GM12878 (cell line): ENCODE results near the gene HDAC8. TPM values are rescaled to one million over a fixed set of nuclear protein-coding genes. Genes with fewer than 3 reads are reported as not detected.

Source experiments
- ATAC-seq: fragments of 200-7000 bp; cut with Tn5 transposase; 3 replicates; pipeline ENCODE4 v1.9.1; 2020; ENCODE audit warnings: mild to moderate bottlenecking, moderate library complexity
- BruUV-seq: library from RNA; stranded (reverse); fragments of 400-500 nt; replicated peaks from 2 replicates; lab custom pipeline; 2021; lab: Mats Ljungman, UMichigan
- CTCF ChIA-PET: fragments of 300-600 bp; sonication (Branson Sonifier 250); formaldehyde crosslinking; extraction: SDS; loops from one replicate; lab custom pipeline; 2021; ENCODE audit warnings: inconsistent platforms; lab: Yijun Ruan, JAX
- POLR2A ChIA-PET: fragments of 350-600 bp; formaldehyde crosslinking; extraction: SDS; loops from one replicate; lab custom pipeline; 2021; ENCODE audit warnings: inconsistent platforms; lab: Charles Lee
- RAD21 ChIA-PET: fragments of 300-600 bp; sonication (Branson Sonifier 250); formaldehyde crosslinking; loops from one replicate; lab custom pipeline; 2023; ENCODE audit warnings: antibody characterized with exemption; ENCODE audit not compliant: unreplicated experiment; lab: Charles Lee
- SMC1A ChIA-PET: fragments of 300-600 bp; sonication (Branson Sonifier 250); formaldehyde crosslinking; loops from one replicate; lab custom pipeline; 2023; ENCODE audit not compliant: unreplicated experiment, uncharacterized antibody; lab: Charles Lee
- DNase-seq: peaks from one replicate; pipeline ENCODE4 v3.0.0-alpha.2; 2011; ENCODE audit warnings: low read depth, low spot score
- FAIRE-seq: peaks from 3 replicates; lab custom pipeline; 2011; peaks lifted over from hg19 to GRCh38; lab: Jason Lieb, UNC
- H2AFZ ChIP-seq: 2 replicates; pipeline ENCODE4 v1.6.0; 2011; ENCODE audit warnings: low read depth, low read length, control low read depth; ENCODE audit not compliant: control insufficient read depth
- H3K27ac ChIP-seq: 2 replicates; pipeline ENCODE4 v1.5.1; 2011; ENCODE audit warnings: control low read depth; ENCODE audit not compliant: control insufficient read depth, insufficient read depth
- H3K27me3 ChIP-seq, 2 experiments: replicated peaks in 1 of 2; 2 replicates each; pipeline versions ENCODE4 v1.6.0 to v1.6.1; 2011; ENCODE audit warnings: low read length in 1 of 2; ENCODE audit not compliant: control insufficient read depth in 2 of 2, insufficient read depth in 2 of 2
- H3K36me3 ChIP-seq, 2 experiments: 2 replicates each; pipeline ENCODE4 v1.5.1; 2011; ENCODE audit warnings: low read length in 1 of 2; ENCODE audit not compliant: control insufficient read depth in 2 of 2, insufficient read depth in 2 of 2
- H3K4me1 ChIP-seq: 2 replicates; pipeline ENCODE4 v1.6.1; 2011; ENCODE audit warnings: mild to moderate bottlenecking, low read length, moderate library complexity, mixed read lengths; ENCODE audit not compliant: control insufficient read depth, insufficient read depth
- H3K4me2 ChIP-seq: 2 replicates; pipeline ENCODE4 v1.6.0; 2011; ENCODE audit warnings: control low read depth; ENCODE audit not compliant: control insufficient read depth, insufficient read depth
- H3K4me3 ChIP-seq: fragments of 200-600 bp; sonication (generic); 2 replicates; pipeline ENCODE4 v1.5.1; 2016
- H3K79me2 ChIP-seq: 2 replicates; pipeline ENCODE4 v1.6.0; 2011; ENCODE audit warnings: low read length; ENCODE audit not compliant: control insufficient read depth, insufficient read depth
- H3K9ac ChIP-seq: 2 replicates; pipeline ENCODE4 v1.8.0; 2011; ENCODE audit warnings: low read length, control low read depth, mixed read lengths; ENCODE audit not compliant: control insufficient read depth, insufficient read depth
- H3K9me3 ChIP-seq: replicated peaks from 3 replicates; pipeline ENCODE4 v1.5.1; 2011; ENCODE audit warnings: mild to moderate bottlenecking, low read length; ENCODE audit not compliant: control insufficient read depth, insufficient read depth
- H4K20me1 ChIP-seq: 2 replicates; pipeline ENCODE4 v1.6.0; 2011; ENCODE audit not compliant: control insufficient read depth, insufficient read depth
- ATF3 ChIP-seq: IDR thresholded peaks from 2 replicates; pipeline ENCODE4 v1.6.1; 2011; ENCODE audit warnings: low read depth, mild to moderate bottlenecking, low read length, moderate library complexity, borderline replicate concordance; ENCODE audit errors: extremely low read depth
- BACH1 ChIP-seq: fragments of 450-650 bp; IDR thresholded peaks from 2 replicates; pipeline ENCODE4 v1.6.1; 2017; ENCODE audit warnings: mild to moderate bottlenecking, borderline replicate concordance
- CEBPB ChIP-seq, 2 experiments: fragments of 150-350 bp in 1 of 2; IDR thresholded peaks; 2 replicates each; pipeline ENCODE4 v1.6.1; 2012 to 2014; ENCODE audit warnings: low read depth in 2 of 2, low read length in 2 of 2, borderline replicate concordance in 1 of 2, inconsistent platforms in 1 of 2
- CUX1 ChIP-seq: IDR thresholded peaks from 2 replicates; pipeline ENCODE4 v1.6.1; 2012; ENCODE audit warnings: improper control_type of control experiment, low read depth, low read length; ENCODE audit not compliant: insufficient replicate concordance
- DPF2 ChIP-seq: fragments of 450-650 bp; IDR thresholded peaks from 2 replicates; pipeline ENCODE4 v1.6.1; 2017; ENCODE audit warnings: mild to moderate bottlenecking
- EGR1 ChIP-seq, 2 experiments: IDR thresholded peaks; 1 replicate in 1 of 2; 2 replicates in 1 of 2; pipeline ENCODE4 v1.6.1; 2011 to 2012; ENCODE audit warnings: low read depth in 2 of 2, low read length in 2 of 2, borderline replicate concordance in 1 of 2, mild to moderate bottlenecking in 1 of 2, moderate library complexity in 1 of 2
- EP300 ChIP-seq, 2 experiments: fragments of 150-350 bp in 1 of 2; IDR thresholded peaks; 2 replicates each; pipeline ENCODE4 v1.6.1; 2011 to 2012; ENCODE audit warnings: low read depth in 2 of 2, low read length in 2 of 2, borderline replicate concordance in 1 of 2, improper control_type of control experiment in 1 of 2, inconsistent platforms in 1 of 2; ENCODE audit not compliant: control insufficient read depth in 1 of 2
- KAT2A ChIP-seq: conservative IDR thresholded peaks from 2 replicates; pipeline ENCODE4 v1.6.1; 2011; ENCODE audit warnings: low read depth, low read length; ENCODE audit not compliant: control insufficient read depth
- NRF1 ChIP-seq: conservative IDR thresholded peaks from 2 replicates; pipeline ENCODE4 v1.6.1; 2011; ENCODE audit warnings: mild to moderate bottlenecking, low read depth, low read length, improper control_type of control experiment
- ZBTB11 ChIP-seq: fragments of 450-650 bp; formaldehyde crosslinking; IDR thresholded peaks from 2 replicates; pipeline ENCODE4 v1.5.0; 2022; ENCODE audit warnings: mild to moderate bottlenecking, missing genetic modification characterization
- ZBTB33 ChIP-seq: fragments of 450-650 bp; IDR thresholded peaks from 2 replicates; pipeline ENCODE4 v1.6.1; 2017; ENCODE audit warnings: mild to moderate bottlenecking
- WGBS: methylation state at CpG from one replicate; pipeline ENCODE4 v1.1.6; 2016; ENCODE audit warnings: low lambda C conversion rate; ENCODE audit not compliant: insufficient replicate concordance, insufficient coverage; ENCODE audit errors: missing lambda C conversion rate; 5-methylcytosine and 5-hydroxymethylcytosine counted together
- in situ Hi-C: fragments of 300-500 bp; cut with MboI; formaldehyde crosslinking; loops from 9 replicates; pipeline ENCODE4 v1.14.3; 2018; ENCODE audit warnings: mixed read lengths
- intact Hi-C: fragments of 100-400 bp; cut with micrococcal nuclease; formaldehyde crosslinking; loops from one replicate; pipeline ENCODE4 v1.14.2; 2022; ENCODE audit not compliant: unreplicated experiment
- polyA plus RNA-seq, 11 experiments: library from polyadenylated mRNA; depleted of rRNA in 4 of 11; unstranded in 6 of 11; stranded (reverse) in 5 of 11; fragments of >200 nt; fragmentation: Nextera tagmentation in 4 of 11; fragmentation: Illumina TruSeq in 1 of 11; extraction: Ambion mirVana in 4 of 11; extraction: Trizol in 1 of 11; gene quantifications; 1 replicate in 1 of 11; 2 replicates in 10 of 11; pipeline versions ENCODE4 v1.2.1 to v1.2.3, GENCODE V29; 2011 to 2016; ENCODE audit warnings: inconsistent platforms in 2 of 11, missing spikeins in 2 of 11, low read depth in 1 of 11
- total RNA-seq, 4 experiments: library from RNA; depleted of rRNA in 3 of 4; stranded (reverse); fragments of >200 nt in 3 of 4; fragmentation: Illumina TruSeq in 1 of 4; extraction: Trizol in 1 of 4; gene quantifications; 2 replicates each; pipeline versions ENCODE4 v1.2.1 to v1.2.3, GENCODE V29; 2013 to 2021

The HDAC8 gene
- total and polyA plus RNA-seq, 10 of the 15 experiments (the other 5 are each of a cell fraction or from before 2014, with no cell fraction given): 18.1 to 34.7 (median 29.1) TPM

GRCh38 chrX:72351606-72352334 is 220.9 kb downstream of the HDAC8 start:
- no peak overlapping the region for H3K9ac ChIP-seq
- no peak overlapping the region for H3K27ac ChIP-seq
- peaks cover 8% of the 10 kb centered on the region; the same call in 1 of the 2 replicates for H3K4me1 ChIP-seq
- no peaks in the 10 kb centered on the region for H3K36me3 ChIP-seq
- RAD21 ChIA-PET: no interaction called here
- in situ Hi-C loops: no loop called here
- H3K9me3 ChIP-seq: no peaks in the 10 kb centered on the region
- SMC1A ChIA-PET: no interaction called here
- H4K20me1 ChIP-seq: no peaks in the 10 kb centered on the region; the same call in 1 of the 2 replicates
- FAIRE-seq: no peak
- WGBS: 63% methylated on average over 8 of the region's 8 CpGs
- no peak overlapping the region for H3K4me3 ChIP-seq
- H3K4me2 ChIP-seq: no peak overlapping the region
- CTCF ChIA-PET: no interaction called here
- H3K79me2 ChIP-seq: no peaks in the 10 kb centered on the region
- POLR2A ChIA-PET: no interaction called here
- no peaks in the 10 kb centered on the region for H3K27me3 ChIP-seq
- no peak for DNase-seq
- H2AFZ ChIP-seq: no peak overlapping the region
- intact Hi-C loops: no loop called here
- no TSS peak for BruUV-seq
- no peak for ATAC-seq
- TF ChIP-seq DPF2: no peak
- TF ChIP-seq NRF1: no peak
- no peak for TF ChIP-seq ZBTB33
- TF ChIP-seq EP300 (IDR thresholded peaks at IDR 0.05; ENCODE audit: borderline replicate concordance in 1 of 2, control insufficient read depth in 1 of 2, low read depth in 2 of 2, low read length in 2 of 2): no peak
- TF ChIP-seq ZBTB11 (CRISPR knock-in tag): no peak
- TF ChIP-seq CEBPB (IDR thresholded peaks at IDR 0.05; ENCODE audit: borderline replicate concordance in 1 of 2, low read depth in 2 of 2, low read length in 2 of 2): no peak
- no peak for TF ChIP-seq BACH1
- TF ChIP-seq CUX1: no peak
- no peak for TF ChIP-seq KAT2A
- TF ChIP-seq ATF3: no peak
- no peak for TF ChIP-seq EGR1 (IDR thresholded peaks at IDR 0.05; ENCODE audit: borderline replicate concordance in 1 of 2, low read depth in 2 of 2, low read length in 2 of 2)
